HL-60 (cell line): Measurements from ENCODE around the gene DAPP1.

Experiments
- TF ChIP-seq, protein P1 (sequence below): IDR thresholded peaks from one replicate; pipeline ENCODE4 v1.5.1; 2011; ENCODE audit warnings: low read length, control low read depth, inconsistent platforms; ENCODE audit not compliant: insufficient read depth
- TF ChIP-seq, protein P2 (sequence below): IDR thresholded peaks from 2 replicates; pipeline ENCODE4 v1.6.1; 2012; ENCODE audit warnings: low read depth; ENCODE audit not compliant: insufficient replicate concordance

DNA sequence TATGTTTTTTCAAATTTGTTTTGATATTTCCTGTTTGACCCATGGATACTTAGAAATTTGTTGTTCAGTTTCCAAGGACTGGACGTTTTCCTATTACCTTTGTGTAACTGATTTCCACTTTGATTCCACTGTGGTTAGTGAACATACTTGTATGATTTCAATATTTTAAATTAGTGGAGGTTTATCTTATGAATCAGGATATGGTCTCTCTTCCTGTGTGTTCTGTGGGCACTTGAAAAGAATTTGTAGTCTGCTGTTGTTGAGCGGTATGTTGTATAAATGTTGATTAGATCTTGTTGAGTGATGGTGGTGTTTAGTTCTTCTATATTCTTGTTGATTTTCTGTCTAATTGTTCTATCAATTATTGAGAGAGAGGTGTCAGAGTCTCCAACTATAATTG is 98.8 kb downstream of the DAPP1 start:
- TF ChIP-seq, protein P1, sequence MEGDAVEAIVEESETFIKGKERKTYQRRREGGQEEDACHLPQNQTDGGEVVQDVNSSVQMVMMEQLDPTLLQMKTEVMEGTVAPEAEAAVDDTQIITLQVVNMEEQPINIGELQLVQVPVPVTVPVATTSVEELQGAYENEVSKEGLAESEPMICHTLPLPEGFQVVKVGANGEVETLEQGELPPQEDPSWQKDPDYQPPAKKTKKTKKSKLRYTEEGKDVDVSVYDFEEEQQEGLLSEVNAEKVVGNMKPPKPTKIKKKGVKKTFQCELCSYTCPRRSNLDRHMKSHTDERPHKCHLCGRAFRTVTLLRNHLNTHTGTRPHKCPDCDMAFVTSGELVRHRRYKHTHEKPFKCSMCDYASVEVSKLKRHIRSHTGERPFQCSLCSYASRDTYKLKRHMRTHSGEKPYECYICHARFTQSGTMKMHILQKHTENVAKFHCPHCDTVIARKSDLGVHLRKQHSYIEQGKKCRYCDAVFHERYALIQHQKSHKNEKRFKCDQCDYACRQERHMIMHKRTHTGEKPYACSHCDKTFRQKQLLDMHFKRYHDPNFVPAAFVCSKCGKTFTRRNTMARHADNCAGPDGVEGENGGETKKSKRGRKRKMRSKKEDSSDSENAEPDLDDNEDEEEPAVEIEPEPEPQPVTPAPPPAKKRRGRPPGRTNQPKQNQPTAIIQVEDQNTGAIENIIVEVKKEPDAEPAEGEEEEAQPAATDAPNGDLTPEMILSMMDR: no peak
- TF ChIP-seq, protein P2, sequence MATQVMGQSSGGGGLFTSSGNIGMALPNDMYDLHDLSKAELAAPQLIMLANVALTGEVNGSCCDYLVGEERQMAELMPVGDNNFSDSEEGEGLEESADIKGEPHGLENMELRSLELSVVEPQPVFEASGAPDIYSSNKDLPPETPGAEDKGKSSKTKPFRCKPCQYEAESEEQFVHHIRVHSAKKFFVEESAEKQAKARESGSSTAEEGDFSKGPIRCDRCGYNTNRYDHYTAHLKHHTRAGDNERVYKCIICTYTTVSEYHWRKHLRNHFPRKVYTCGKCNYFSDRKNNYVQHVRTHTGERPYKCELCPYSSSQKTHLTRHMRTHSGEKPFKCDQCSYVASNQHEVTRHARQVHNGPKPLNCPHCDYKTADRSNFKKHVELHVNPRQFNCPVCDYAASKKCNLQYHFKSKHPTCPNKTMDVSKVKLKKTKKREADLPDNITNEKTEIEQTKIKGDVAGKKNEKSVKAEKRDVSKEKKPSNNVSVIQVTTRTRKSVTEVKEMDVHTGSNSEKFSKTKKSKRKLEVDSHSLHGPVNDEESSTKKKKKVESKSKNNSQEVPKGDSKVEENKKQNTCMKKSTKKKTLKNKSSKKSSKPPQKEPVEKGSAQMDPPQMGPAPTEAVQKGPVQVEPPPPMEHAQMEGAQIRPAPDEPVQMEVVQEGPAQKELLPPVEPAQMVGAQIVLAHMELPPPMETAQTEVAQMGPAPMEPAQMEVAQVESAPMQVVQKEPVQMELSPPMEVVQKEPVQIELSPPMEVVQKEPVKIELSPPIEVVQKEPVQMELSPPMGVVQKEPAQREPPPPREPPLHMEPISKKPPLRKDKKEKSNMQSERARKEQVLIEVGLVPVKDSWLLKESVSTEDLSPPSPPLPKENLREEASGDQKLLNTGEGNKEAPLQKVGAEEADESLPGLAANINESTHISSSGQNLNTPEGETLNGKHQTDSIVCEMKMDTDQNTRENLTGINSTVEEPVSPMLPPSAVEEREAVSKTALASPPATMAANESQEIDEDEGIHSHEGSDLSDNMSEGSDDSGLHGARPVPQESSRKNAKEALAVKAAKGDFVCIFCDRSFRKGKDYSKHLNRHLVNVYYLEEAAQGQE: no peak
